ENCODE results near the gene SNTB2. TPM values are rescaled to one million over a fixed set of nuclear protein-coding genes. Genes with fewer than 3 reads are reported as not detected.

Gene SNTB2
- total RNA-seq, 2 donors from 2014 or later: 34.5 to 34.8 TPM

- DNase-seq: no peak
- TF ChIP-seq CTCF (IDR thresholded peaks at IDR 0.05): no peak
- no peak overlapping the region for H3K27ac ChIP-seq
- no peaks in the 10 kb centered on the region for H3K9me3 ChIP-seq
- no peaks in the 10 kb centered on the region for H3K27me3 ChIP-seq
- intact Hi-C loops (cut with DNase I): loop anchor here (10.0 kb wide), 1 partner anchor 55 kb away; no protein-coding TSS in a partner anchor
- no peak overlapping the region for H3K9ac ChIP-seq (ENCODE audit: low read depth in 2 of 2, low read length in 2 of 2)
- peaks cover 4% of the 10 kb centered on the region for H3K4me1 ChIP-seq
- no peak overlapping the region for H3K4me3 ChIP-seq
- H3K36me3 ChIP-seq: peaks cover 45% of the 10 kb centered on the region
Observed at GRCh38 chr16:69319826-69320739, 133.1 kb downstream of the SNTB2 start.

- Histone ChIP-seq H3K4me3 (no peak overlapping the region), H3K9ac (ENCODE audit: low read depth in 2 of 2, low read length in 2 of 2) (no peak overlapping the region), H3K9me3 (no peaks in the 10 kb centered on the region), H3K36me3 (peaks cover 45% of the 10 kb centered on the region), H3K4me1 (peaks cover 5% of the 10 kb centered on the region), H3K27me3 (no peaks in the 10 kb centered on the region), H3K27ac (no peak overlapping the region)
- no peak for TF ChIP-seq CTCF (IDR thresholded peaks at IDR 0.05)
- DNase-seq: no peak
- intact Hi-C loops (cut with DNase I): no loop called here
Observed at GRCh38 chr16:69320740-69321073, 133.7 kb downstream of the SNTB2 start.

GRCh38 chr16:69321080-69321479 is 134.1 kb downstream of the SNTB2 start:
- H3K4me1 ChIP-seq: peaks cover 9% of the 10 kb centered on the region
- no peaks in the 10 kb centered on the region for H3K27me3 ChIP-seq
- TF ChIP-seq CTCF (IDR thresholded peaks at IDR 0.05): no peak
- no peak overlapping the region for H3K27ac ChIP-seq
- no peak overlapping the region for H3K4me3 ChIP-seq
- H3K9ac ChIP-seq (ENCODE audit: low read depth in 2 of 2, low read length in 2 of 2): no peak overlapping the region
- H3K36me3 ChIP-seq: peaks cover 44% of the 10 kb centered on the region
- no peak for DNase-seq
- intact Hi-C loops (cut with DNase I): no loop called here
- no peaks in the 10 kb centered on the region for H3K9me3 ChIP-seq

- Histone ChIP-seq H3K9ac (ENCODE audit: low read depth in 2 of 2, low read length in 2 of 2) (no peak overlapping the region), H3K4me1 (peaks cover 16% of the 10 kb centered on the region), H3K27me3 (no peaks in the 10 kb centered on the region), H3K27ac (no peak overlapping the region), H3K4me3 (no peak overlapping the region), H3K9me3 (no peaks in the 10 kb centered on the region), H3K36me3 (peaks cover 36% of the 10 kb centered on the region)
- TF ChIP-seq CTCF (IDR thresholded peaks at IDR 0.05): no peak
- intact Hi-C loops (cut with DNase I): no loop called here
- DNase-seq: no peak
Observed at GRCh38 chr16:69322343-69322742, 135.4 kb downstream of the SNTB2 start.

- H3K4me1 ChIP-seq: peaks cover 24% of the 10 kb centered on the region
- TF ChIP-seq CTCF (IDR thresholded peaks at IDR 0.05): no peak
- no peaks in the 10 kb centered on the region for H3K9me3 ChIP-seq
- intact Hi-C loops (cut with DNase I): no loop called here
- H3K27ac ChIP-seq: no peak overlapping the region
- peaks cover 34% of the 10 kb centered on the region for H3K36me3 ChIP-seq
- no peak for DNase-seq
- H3K4me3 ChIP-seq: no peak overlapping the region
- no peak overlapping the region for H3K9ac ChIP-seq (ENCODE audit: low read depth in 2 of 2, low read length in 2 of 2)
- H3K27me3 ChIP-seq: no peaks in the 10 kb centered on the region
Observed at GRCh38 chr16:69323415-69323814, 136.5 kb downstream of the SNTB2 start.

All from colonic mucosa (tissue), 4 donors.